HG03135 (cell line): ENCODE measurements around the gene SGK1.

ENCODE experiments used
- ATAC-seq: cut with Tn5 transposase; IDR thresholded peaks from one replicate; pipeline ENCODE4 v1.9.1; 2021; ENCODE audit warnings: mild to moderate bottlenecking, moderate library complexity; ENCODE audit not compliant: unreplicated experiment

The SGK1 gene

DNA sequence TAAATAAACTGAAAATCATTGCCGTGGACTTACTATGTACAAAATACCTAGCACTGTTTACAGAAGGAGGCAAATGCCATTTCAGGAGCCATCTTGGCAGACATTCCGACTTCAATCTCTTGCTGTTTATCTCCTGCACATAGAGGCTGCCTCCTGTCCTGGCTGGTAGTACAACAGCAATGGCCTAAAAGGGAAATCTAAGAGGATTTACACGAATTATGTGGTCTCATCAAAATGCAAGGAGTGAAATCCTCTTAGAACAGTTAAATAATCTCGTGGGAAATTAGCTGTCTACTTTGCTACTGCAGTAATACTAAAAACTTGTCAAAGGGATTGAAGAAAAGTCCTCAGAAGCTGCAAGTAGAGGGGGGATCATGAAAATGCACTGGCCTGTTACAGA is 183.3 kb downstream of the SGK1 start:
- no peak for ATAC-seq

DNA sequence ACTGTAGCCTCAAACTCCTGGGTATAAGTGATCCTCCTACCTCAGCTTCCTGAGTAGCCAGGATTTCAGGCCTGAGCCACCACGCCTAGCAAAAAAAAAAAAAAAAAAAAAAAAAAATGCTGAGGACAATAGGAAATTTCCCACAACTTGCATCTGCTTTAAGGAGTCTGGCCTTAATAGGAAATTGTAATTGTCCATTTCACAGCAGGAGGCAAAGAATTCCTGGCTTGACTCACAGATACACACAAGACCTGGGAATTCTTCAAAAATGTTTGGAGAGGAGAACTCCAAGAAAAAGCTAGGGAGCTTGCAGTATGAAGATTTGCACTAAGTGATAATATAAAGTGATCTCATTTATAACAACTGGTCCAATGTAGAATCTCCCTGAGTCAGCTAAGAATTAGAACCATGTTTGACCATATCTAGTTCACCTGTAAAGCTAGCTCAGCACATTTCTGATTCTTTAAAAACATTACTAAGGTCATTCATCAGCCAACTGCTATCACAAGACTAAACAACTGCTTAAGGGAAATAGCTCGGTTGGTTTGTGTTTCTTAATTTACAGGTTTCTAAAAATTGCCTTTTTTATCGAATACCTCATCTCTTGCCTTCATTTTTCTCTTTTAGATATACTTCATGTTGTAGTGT is 185.3 kb downstream of the SGK1 start:
- ATAC-seq = no peak

DNA sequence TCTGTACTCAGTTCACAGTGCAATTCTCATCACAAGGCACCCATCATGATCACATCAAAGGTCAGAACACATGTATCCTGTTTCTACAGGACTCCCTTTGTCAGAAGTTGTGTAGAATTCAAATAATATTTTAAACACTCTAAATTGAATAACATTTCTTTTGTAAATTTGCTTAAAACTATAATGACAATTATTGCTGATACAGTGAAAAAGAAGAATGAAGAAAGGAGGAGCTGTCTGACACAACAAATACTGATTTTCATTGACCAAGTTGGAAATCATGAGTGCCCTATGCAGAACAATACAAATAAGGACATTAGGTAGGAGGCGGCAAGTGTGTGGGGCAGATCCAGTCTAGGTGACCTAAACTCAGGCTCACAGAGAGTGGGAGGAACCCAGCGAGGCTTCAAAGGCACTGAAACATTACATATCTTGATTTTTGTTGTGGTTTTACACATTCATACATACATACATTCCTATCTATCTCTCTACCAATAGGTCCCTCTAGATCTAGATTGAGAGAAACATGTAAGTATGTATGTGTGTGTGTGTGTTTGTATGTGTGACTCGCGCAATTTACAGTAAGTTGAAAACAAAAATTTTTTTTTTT is 186.3 kb downstream of the SGK1 start:
- no peak for ATAC-seq

DNA sequence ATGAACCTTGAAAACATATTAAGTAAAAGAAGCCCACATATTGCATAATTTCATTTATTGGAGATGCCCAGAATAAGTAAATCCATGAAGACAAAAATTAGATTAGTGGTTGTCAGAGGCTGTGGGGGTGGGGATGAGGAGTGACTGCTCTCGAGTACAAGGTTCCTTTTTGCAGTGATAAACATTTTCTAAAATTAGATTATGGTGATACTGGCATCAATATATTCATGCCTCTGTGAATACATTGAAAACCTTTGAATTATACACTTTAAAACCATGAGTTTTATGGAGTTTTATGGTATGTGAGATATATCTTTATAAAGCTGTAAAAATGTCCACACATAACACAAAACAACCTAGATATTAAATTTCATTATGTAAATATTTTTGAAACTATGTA is 189.8 kb downstream of the SGK1 start:
- ATAC-seq = no peak

DNA sequence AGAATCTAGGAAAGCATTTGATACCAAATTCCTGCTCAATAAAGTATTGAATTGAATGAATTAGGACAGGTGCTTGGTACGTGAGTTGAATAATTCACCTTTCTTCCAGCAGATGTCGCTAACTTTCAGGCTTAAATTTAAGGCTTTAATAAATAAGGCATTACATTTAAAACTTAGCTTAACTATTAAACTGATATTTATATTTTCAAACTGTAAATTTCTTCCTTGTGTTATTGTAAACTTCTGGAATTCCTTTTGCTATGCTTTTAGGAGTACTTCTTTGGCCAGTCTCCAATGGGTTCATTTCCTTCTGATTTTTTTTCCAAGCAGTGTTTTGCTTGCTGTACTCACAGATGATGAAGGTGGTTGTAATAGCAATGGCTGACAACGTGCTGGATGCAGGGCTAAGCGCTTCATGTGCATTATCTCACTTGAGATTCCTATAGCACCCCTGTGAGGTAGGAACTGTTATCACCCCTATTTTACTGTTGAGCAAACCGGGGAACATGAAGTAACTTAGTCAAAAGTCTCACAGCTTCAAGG is 194.2 kb downstream of the SGK1 start:
- no peak for ATAC-seq

DNA sequence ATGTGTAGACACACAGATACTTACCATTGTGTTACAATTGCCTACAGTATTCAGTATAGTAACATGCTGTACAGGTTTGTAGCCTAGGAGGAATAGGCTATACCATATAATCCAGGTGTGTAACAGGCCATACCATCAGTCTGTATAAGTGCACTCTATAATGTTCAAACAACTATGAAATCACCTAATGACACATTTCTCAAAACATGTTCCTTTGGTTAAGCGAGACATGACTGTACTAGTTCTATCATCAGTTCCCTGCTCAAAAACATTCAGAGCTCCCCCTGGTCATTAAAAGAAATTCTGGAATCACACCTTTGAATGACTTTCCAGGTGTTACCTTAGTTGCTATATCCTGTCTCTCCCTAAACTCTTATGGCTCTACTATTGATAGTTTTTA is 195.1 kb downstream of the SGK1 start:
- ATAC-seq = no peak

DNA sequence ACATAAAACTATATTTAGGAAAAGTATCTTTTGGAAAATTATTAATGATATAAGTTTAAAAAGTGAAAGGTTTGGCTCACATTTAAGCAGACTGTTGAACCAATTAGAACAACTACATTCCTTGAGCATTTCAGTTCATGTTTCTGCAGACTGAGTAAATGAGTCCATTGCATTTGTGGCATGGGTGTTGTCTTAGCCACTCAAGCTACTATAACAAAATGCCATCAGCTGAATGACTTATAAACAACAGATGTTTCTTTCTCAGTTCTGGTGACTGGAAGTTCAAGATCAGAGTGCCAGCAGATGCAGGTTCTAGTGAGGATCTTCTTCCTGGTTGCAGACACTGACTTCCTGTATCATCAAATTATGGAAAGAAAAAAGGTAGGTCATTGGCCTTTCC is 198.4 kb downstream of the SGK1 start:
- ATAC-seq = no peak
